Panc1 (cell line): ENCODE measurements around the gene USP8. TPM values are rescaled to one million over a fixed set of nuclear protein-coding genes. Genes with fewer than 3 reads are reported as not detected.
"Not testable (repeated sequence)": the region's sequence is repeated elsewhere in the genome, so short reads cannot be mapped to it uniquely, and the experiment has no call there.

ENCODE experiments used
- ATAC-seq: fragments of 200-7000 bp; cut with Tn5 transposase; 2 replicates; pipeline ENCODE4 v1.9.1; 2020; ENCODE audit warnings: mild to moderate bottlenecking, moderate library complexity
- BruUV-seq: library from RNA; stranded (reverse); fragments of 400-500 nt; replicated peaks from 2 replicates; lab custom pipeline; 2021; lab: Mats Ljungman, UMichigan
- CTCF ChIA-PET: fragments of 300-600 bp; sonication (Branson Sonifier 250); formaldehyde crosslinking; loops from one replicate; lab custom pipeline; 2022; ENCODE audit warnings: antibody characterized with exemption; lab: Charles Lee
- POLR2A ChIA-PET: fragments of 300-600 bp; sonication (Branson Sonifier 250); formaldehyde crosslinking; loops from one replicate; lab custom pipeline; 2022; ENCODE audit warnings: antibody characterized with exemption; lab: Charles Lee
- DNase-seq: peaks from one replicate; pipeline ENCODE4 v3.0.0-alpha.2; 2010; ENCODE audit warnings: low read depth, low spot score
- H3K27ac ChIP-seq: 2 replicates; pipeline ENCODE4 v1.5.1; 2011; ENCODE audit warnings: mild to moderate bottlenecking, low read length, inconsistent platforms
- H3K27me3 ChIP-seq: fragments of 200-500 bp; sonication (Bioruptor generic); 2 replicates; pipeline ENCODE4 v1.6.0; 2014; ENCODE audit warnings: low read length, inconsistent platforms; ENCODE audit not compliant: control insufficient read depth, insufficient read depth
- H3K36me3 ChIP-seq: fragments of 200-500 bp; sonication (Bioruptor generic); 2 replicates; pipeline ENCODE4 v1.5.1; 2014; ENCODE audit warnings: inconsistent platforms, mild to moderate bottlenecking, low read length, moderate library complexity; ENCODE audit not compliant: control insufficient read depth, insufficient read depth
- H3K4me1 ChIP-seq: 2 replicates; pipeline ENCODE4 v1.5.1; 2011; ENCODE audit warnings: inconsistent platforms, mild to moderate bottlenecking, low read length, moderate library complexity; ENCODE audit not compliant: control insufficient read depth, insufficient read depth
- H3K4me3 ChIP-seq, 2 experiments: 2 replicates each; pipeline ENCODE4 v1.5.1; 2011 to 2012; ENCODE audit warnings: low read depth in 2 of 2, low read length in 2 of 2, mild to moderate bottlenecking in 2 of 2, inconsistent platforms in 1 of 2, moderate library complexity in 1 of 2
- H3K9me3 ChIP-seq: fragments of 200-500 bp; sonication (Bioruptor generic); 2 replicates; pipeline ENCODE4 v1.5.1; 2014; ENCODE audit warnings: low read depth, mild to moderate bottlenecking, inconsistent platforms, low read length, moderate library complexity; ENCODE audit not compliant: control insufficient read depth, insufficient read depth
- POLR2AphosphoS5 ChIP-seq: IDR thresholded peaks from 2 replicates; pipeline ENCODE4 v1.6.1; 2012; ENCODE audit warnings: mild to moderate bottlenecking, low read depth, low read length, moderate library complexity
- SIN3A ChIP-seq: IDR thresholded peaks from 2 replicates; pipeline ENCODE4 v1.6.1; 2012; ENCODE audit warnings: low read depth, mild to moderate bottlenecking, low read length, moderate library complexity, borderline replicate concordance; ENCODE audit not compliant: insufficient read depth
- TCF7L2 ChIP-seq: IDR thresholded peaks from 2 replicates; pipeline ENCODE4 v1.6.1; 2011; ENCODE audit warnings: mild to moderate bottlenecking, low read depth, low read length, inconsistent platforms
- in situ Hi-C: cut with HindIII; loops from 2 replicates; pipeline ENCODE4 v1.10.0; 2016; ENCODE audit warnings: low sequenced_read_pairs, low pct_unique_long_range_greater_than_20kb
- intact Hi-C: fragments of 100-400 bp; cut with micrococcal nuclease; formaldehyde crosslinking; loops from one replicate; pipeline ENCODE4 v1.10.0; 2022; ENCODE audit not compliant: unreplicated experiment
- total RNA-seq: library from RNA; stranded (reverse); gene quantifications from one replicate; pipeline ENCODE4 v1.2.1, GENCODE V29; 2021; ENCODE audit not compliant: unreplicated experiment
- TF ChIP-seq, protein P1 (sequence below), 2 experiments: IDR thresholded peaks; 2 replicates each; pipeline ENCODE4 v1.6.1; 2011 to 2012; ENCODE audit warnings: low read depth in 2 of 2, control low read depth in 1 of 2, low read length in 1 of 2, mild to moderate bottlenecking in 1 of 2, moderate library complexity in 1 of 2; ENCODE audit not compliant: insufficient read depth in 1 of 2
- TF ChIP-seq, protein P2 (sequence below): fragments of 450-650 bp; IDR thresholded peaks from 2 replicates; pipeline ENCODE4 v1.5.1; 2017; ENCODE audit warnings: mild to moderate bottlenecking

USP8 gene
- total RNA-seq, 1 experiment from 2014 or later, result 57.3 TPM

GRCh38 chr15:50378776-50379175 lies 45.4 kb upstream of the USP8 start:
- Histone ChIP-seq H3K27ac (no peak overlapping the region), H3K4me1 (no peaks in the 10 kb centered on the region), H3K9me3 (no peaks in the 10 kb centered on the region), H3K27me3 (no peaks in the 10 kb centered on the region), H3K4me3 (no peak overlapping the region), H3K36me3 (no peaks in the 10 kb centered on the region)
- ATAC-seq, result no peak
- no TSS peak for BruUV-seq
- intact Hi-C loops, result no loop called here
- ChIA-PET CTCF (no interaction called here), POLR2A (no interaction called here)
- TF ChIP-seq TCF7L2 (no peak), SIN3A (no peak), POLR2AphosphoS5 (no peak)
- TF ChIP-seq, protein P1, sequence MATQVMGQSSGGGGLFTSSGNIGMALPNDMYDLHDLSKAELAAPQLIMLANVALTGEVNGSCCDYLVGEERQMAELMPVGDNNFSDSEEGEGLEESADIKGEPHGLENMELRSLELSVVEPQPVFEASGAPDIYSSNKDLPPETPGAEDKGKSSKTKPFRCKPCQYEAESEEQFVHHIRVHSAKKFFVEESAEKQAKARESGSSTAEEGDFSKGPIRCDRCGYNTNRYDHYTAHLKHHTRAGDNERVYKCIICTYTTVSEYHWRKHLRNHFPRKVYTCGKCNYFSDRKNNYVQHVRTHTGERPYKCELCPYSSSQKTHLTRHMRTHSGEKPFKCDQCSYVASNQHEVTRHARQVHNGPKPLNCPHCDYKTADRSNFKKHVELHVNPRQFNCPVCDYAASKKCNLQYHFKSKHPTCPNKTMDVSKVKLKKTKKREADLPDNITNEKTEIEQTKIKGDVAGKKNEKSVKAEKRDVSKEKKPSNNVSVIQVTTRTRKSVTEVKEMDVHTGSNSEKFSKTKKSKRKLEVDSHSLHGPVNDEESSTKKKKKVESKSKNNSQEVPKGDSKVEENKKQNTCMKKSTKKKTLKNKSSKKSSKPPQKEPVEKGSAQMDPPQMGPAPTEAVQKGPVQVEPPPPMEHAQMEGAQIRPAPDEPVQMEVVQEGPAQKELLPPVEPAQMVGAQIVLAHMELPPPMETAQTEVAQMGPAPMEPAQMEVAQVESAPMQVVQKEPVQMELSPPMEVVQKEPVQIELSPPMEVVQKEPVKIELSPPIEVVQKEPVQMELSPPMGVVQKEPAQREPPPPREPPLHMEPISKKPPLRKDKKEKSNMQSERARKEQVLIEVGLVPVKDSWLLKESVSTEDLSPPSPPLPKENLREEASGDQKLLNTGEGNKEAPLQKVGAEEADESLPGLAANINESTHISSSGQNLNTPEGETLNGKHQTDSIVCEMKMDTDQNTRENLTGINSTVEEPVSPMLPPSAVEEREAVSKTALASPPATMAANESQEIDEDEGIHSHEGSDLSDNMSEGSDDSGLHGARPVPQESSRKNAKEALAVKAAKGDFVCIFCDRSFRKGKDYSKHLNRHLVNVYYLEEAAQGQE (IDR thresholded peaks at IDR 0.05; ENCODE audit: insufficient read depth in 1 of 2, low read depth in 2 of 2, low read length in 1 of 2), result no peak
- TF ChIP-seq, protein P2, sequence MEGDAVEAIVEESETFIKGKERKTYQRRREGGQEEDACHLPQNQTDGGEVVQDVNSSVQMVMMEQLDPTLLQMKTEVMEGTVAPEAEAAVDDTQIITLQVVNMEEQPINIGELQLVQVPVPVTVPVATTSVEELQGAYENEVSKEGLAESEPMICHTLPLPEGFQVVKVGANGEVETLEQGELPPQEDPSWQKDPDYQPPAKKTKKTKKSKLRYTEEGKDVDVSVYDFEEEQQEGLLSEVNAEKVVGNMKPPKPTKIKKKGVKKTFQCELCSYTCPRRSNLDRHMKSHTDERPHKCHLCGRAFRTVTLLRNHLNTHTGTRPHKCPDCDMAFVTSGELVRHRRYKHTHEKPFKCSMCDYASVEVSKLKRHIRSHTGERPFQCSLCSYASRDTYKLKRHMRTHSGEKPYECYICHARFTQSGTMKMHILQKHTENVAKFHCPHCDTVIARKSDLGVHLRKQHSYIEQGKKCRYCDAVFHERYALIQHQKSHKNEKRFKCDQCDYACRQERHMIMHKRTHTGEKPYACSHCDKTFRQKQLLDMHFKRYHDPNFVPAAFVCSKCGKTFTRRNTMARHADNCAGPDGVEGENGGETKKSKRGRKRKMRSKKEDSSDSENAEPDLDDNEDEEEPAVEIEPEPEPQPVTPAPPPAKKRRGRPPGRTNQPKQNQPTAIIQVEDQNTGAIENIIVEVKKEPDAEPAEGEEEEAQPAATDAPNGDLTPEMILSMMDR, result no peak
- in situ Hi-C loops, result no loop called here
- no peak for DNase-seq

DNA sequence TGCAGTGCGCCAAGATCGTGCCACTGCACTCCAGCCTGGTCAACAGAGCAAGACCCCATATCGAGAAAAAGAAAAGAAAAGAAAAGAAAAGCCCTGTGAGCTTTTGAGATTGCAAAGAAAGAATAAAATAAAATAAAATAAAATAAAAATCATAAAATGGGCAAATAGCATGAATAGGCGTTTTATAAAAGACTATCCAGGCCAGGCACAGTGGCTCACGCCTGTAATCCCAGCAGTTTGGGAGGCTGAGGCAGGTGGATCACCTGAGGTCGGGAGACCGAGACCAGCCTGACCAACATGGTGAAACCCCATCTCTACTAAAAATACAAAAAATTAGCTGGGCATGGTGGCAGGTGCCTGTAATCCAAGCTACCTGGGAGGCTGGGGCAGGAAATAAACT lies 44.8 kb upstream of the USP8 start:
- POLR2A ChIA-PET, ATAC-seq, H3K36me3 ChIP-seq, H3K27me3 ChIP-seq, DNase-seq, in situ Hi-C loops, H3K4me1 ChIP-seq, H3K4me3 ChIP-seq, H3K27ac ChIP-seq, H3K9me3 ChIP-seq, intact Hi-C loops, BruUV-seq: not testable (repeated sequence)
- CTCF ChIA-PET, result interaction anchor here (0.5 kb wide), 1 partner anchor 506 kb away, joined by 3 read pairs; no protein-coding TSS in a partner anchor

DNA sequence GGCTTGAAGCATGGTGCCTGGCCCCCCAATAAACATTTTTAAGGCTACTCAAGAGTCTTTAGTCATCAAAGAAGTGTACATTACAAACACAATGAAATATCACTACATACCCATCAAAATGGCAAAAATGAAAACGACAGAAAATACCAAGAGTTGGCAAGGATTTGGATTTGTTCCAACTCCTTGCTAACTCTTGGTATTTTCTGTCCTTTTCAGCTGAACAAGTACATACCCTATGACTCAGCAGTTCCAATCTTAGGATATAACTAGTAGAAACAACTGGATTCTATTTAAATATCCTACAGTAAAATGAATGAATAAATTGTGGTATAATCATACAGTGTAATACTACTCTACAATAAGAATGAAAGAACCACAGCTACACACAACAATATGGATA lies 44.1 kb upstream of the USP8 start:
- no peak for DNase-seq
- intact Hi-C loops, result no loop called here
- Histone ChIP-seq H3K4me1 (no peaks in the 10 kb centered on the region), H3K9me3 (no peaks in the 10 kb centered on the region), H3K27me3 (no peaks in the 10 kb centered on the region), H3K4me3 (no peak overlapping the region), H3K36me3 (no peaks in the 10 kb centered on the region), H3K27ac (no peak overlapping the region)
- ATAC-seq, result no peak
- ChIA-PET CTCF (interaction anchor here (0.5 kb wide), 1 partner anchor 505 kb away, joined by 3 read pairs; no protein-coding TSS in a partner anchor), POLR2A (no interaction called here)
- TF ChIP-seq SIN3A (no peak), TCF7L2 (no peak), POLR2AphosphoS5 (no peak)
- TF ChIP-seq, protein P2, result no peak
- TF ChIP-seq, protein P1 (IDR thresholded peaks at IDR 0.05; ENCODE audit: insufficient read depth in 1 of 2, low read depth in 2 of 2, low read length in 1 of 2), result no peak
- in situ Hi-C loops, result no loop called here
- no TSS peak for BruUV-seq
